ENCODE measurements around the gene IDH2. TPM values are rescaled to one million over a fixed set of nuclear protein-coding genes. Genes with fewer than 3 reads are reported as not detected.

IDH2 gene
- total and polyA plus RNA-seq, 10 of the 15 experiments (the other 5 are each of a cell fraction or from before 2014, with no cell fraction given): 2.3 to 358 (median 242) TPM

GRCh38 chr15:90097475-90097874 lies 4.8 kb downstream of the IDH2 start:
- CTCF ChIA-PET: no interaction called here
- ATAC-seq: peak; percentile 61
- Histone ChIP-seq H3K27ac (ENCODE audit: control insufficient read depth, insufficient read depth) (peak overlapping the region; percentile 91), H4K20me1 (ENCODE audit: control insufficient read depth, insufficient read depth) (no peaks in the 10 kb centered on the region), H3K4me3 (peak overlapping the region; percentile 63), H3K9ac (ENCODE audit: control insufficient read depth, insufficient read depth, low read length) (peak overlapping the region; percentile 61; the same call in 1 of the 2 replicates), H3K4me2 (ENCODE audit: control insufficient read depth, insufficient read depth) (peak overlapping the region; percentile 94), H3K79me2 (ENCODE audit: control insufficient read depth, insufficient read depth, low read length) (peaks cover 67% of the 10 kb centered on the region), H3K36me3 (ENCODE audit: control insufficient read depth in 2 of 2, insufficient read depth in 2 of 2, low read length in 1 of 2) (no peaks in the 10 kb centered on the region), H3K9me3 (replicated peaks; ENCODE audit: control insufficient read depth, insufficient read depth, low read length) (no peaks in the 10 kb centered on the region), H2AFZ (ENCODE audit: control insufficient read depth, low read depth, low read length) (no peak overlapping the region), H3K4me1 (ENCODE audit: control insufficient read depth, insufficient read depth, low read length) (peaks cover 55% of the 10 kb centered on the region), H3K27me3 (replicated peaks in 1 of 2; ENCODE audit: control insufficient read depth in 2 of 2, insufficient read depth in 2 of 2, low read length in 1 of 2) (no peaks in the 10 kb centered on the region)
- SMC1A ChIA-PET (ENCODE audit: uncharacterized antibody, unreplicated experiment): no interaction called here
- RAD21 ChIA-PET (ENCODE audit: unreplicated experiment): no interaction called here
- peak; percentile 93 for FAIRE-seq
- in situ Hi-C loops (cut with MboI): loop anchor here (10.0 kb wide), 1 partner anchor 343 kb away; the partner anchor contains the start of gene MESP1
- POLR2A ChIA-PET: interaction anchor here (2.4 kb wide), 1 partner anchor 97 kb away, joined by 5 read pairs; the partner anchor contains the start of gene ZNF710
- BruUV-seq (replicated peaks): no TSS peak
- peak; percentile 88 for DNase-seq (ENCODE audit: low read depth, low spot score)
- intact Hi-C loops (cut with micrococcal nuclease; ENCODE audit: unreplicated experiment): loop anchor here (5.0 kb wide), 3 partner anchors 60 to 135 kb away; partner anchors contain the start of genes CIB1, GDPGP1 and ZNF710
- WGBS (ENCODE audit: insufficient coverage, insufficient replicate concordance, low lambda C conversion rate, missing lambda C conversion rate): under 1% methylated on average over 4 of the region's 4 CpGs
- TF ChIP-seq BRCA1 (IDR thresholded peaks at IDR 0.05; ENCODE audit: low read depth, low read length): no peak
- no peak for TF ChIP-seq NRF1 (conservative IDR thresholded peaks at IDR 0.05; ENCODE audit: low read depth, low read length)
- peak; percentile 95 for TF ChIP-seq SPI1 (IDR thresholded peaks at IDR 0.05; ENCODE audit: borderline replicate concordance, insufficient read depth, low read depth, low read length)
- no peak for TF ChIP-seq TCF12 (IDR thresholded peaks at IDR 0.05; ENCODE audit: low read depth, low read length)
- no peak for TF ChIP-seq ZNF207 (IDR thresholded peaks at IDR 0.05; ENCODE audit: borderline replicate concordance)
- TF ChIP-seq ATF2 (IDR thresholded peaks at IDR 0.05; ENCODE audit: low read length): peak; percentile 18; the same call in 1 of the 2 replicates
- TF ChIP-seq PAX5 (IDR thresholded peaks at IDR 0.05; ENCODE audit: borderline replicate concordance, low read depth, low read length): no peak
- TF ChIP-seq CHD2 (IDR thresholded peaks at IDR 0.05; ENCODE audit: borderline replicate concordance, low read depth, low read length): peak; percentile 56; the same call in 1 of the 2 replicates
- no peak for TF ChIP-seq TARDBP (IDR thresholded peaks at IDR 0.05; ENCODE audit: borderline replicate concordance)
- no peak for TF ChIP-seq USF2 (IDR thresholded peaks at IDR 0.05; ENCODE audit: borderline replicate concordance, low read depth, low read length)
- no peak for TF ChIP-seq GATAD2B (conservative IDR thresholded peaks at IDR 0.05; ENCODE audit: low read depth)
- TF ChIP-seq HSF1 (IDR thresholded peaks at IDR 0.05; ENCODE audit: low read depth, low read length): no peak
- peak; percentile 80 for TF ChIP-seq PBX3 (IDR thresholded peaks at IDR 0.05; ENCODE audit: insufficient replicate concordance, low read depth, low read length)
- TF ChIP-seq EED (IDR thresholded peaks at IDR 0.05; ENCODE audit: low read depth): no peak
- no peak for TF ChIP-seq CBX3 (IDR thresholded peaks at IDR 0.05; ENCODE audit: borderline replicate concordance, low read depth)
- TF ChIP-seq ZNF24 (IDR thresholded peaks at IDR 0.05): no peak
- no peak for TF ChIP-seq SIX5 (IDR thresholded peaks at IDR 0.05; ENCODE audit: low read depth, low read length, severe bottlenecking)
- TF ChIP-seq TCF3 (IDR thresholded peaks at IDR 0.05; ENCODE audit: borderline replicate concordance, insufficient read depth, low read depth, low read length): no peak
- no peak for TF ChIP-seq HDAC2 (IDR thresholded peaks at IDR 0.05)
- TF ChIP-seq MTA3 (IDR thresholded peaks at IDR 0.05; ENCODE audit: borderline replicate concordance, low read length): peak; percentile 54; the same call in 1 of the 2 replicates
- no peak for TF ChIP-seq ESRRA (IDR thresholded peaks at IDR 0.05; ENCODE audit: low read length)
- TF ChIP-seq TBL1XR1 (IDR thresholded peaks at IDR 0.05; ENCODE audit: low read depth, low read length): peak; percentile 60; the same call in 1 of the 2 replicates

Measured in GM12878 (cell line).